Calu3 (cell line): ENCODE data around the gene LY9. TPM values are rescaled to one million over a fixed set of nuclear protein-coding genes. Genes with fewer than 3 reads are reported as not detected.
A peak's percentile ranks its signal among the peaks of the same experiment; 100 is the strongest.

Source experiments
- BruUV-seq: library from RNA; stranded (reverse); fragments of 400-500 nt; replicated peaks from 2 replicates; lab custom pipeline; 2021; lab: Mats Ljungman, UMichigan
- CTCF ChIA-PET: fragments of 300-600 bp; sonication (Branson Sonifier 250); formaldehyde crosslinking; loops from one replicate; lab custom pipeline; 2022; ENCODE audit warnings: antibody characterized with exemption; lab: Charles Lee
- DNase-seq: peaks from one replicate; pipeline ENCODE4 v3.0.0; 2022
- H3K27ac Mint-ChIP-seq: one replicate; pipeline ENCODE4 v1.8.0; 2022; ENCODE audit warnings: mixed read lengths; ENCODE audit not compliant: unreplicated experiment
- H3K27me3 Mint-ChIP-seq: one replicate; pipeline ENCODE4 v1.8.0; 2022; ENCODE audit warnings: mixed read lengths; ENCODE audit not compliant: unreplicated experiment
- H3K36me3 Mint-ChIP-seq: one replicate; pipeline ENCODE4 v1.8.0; 2022; ENCODE audit warnings: mild to moderate bottlenecking, moderate library complexity, mixed read lengths; ENCODE audit not compliant: insufficient read depth, unreplicated experiment
- H3K4me1 Mint-ChIP-seq: one replicate; pipeline ENCODE4 v1.8.0; 2022; ENCODE audit warnings: mild to moderate bottlenecking, low read depth, mixed read lengths; ENCODE audit not compliant: unreplicated experiment
- H3K4me3 Mint-ChIP-seq: one replicate; pipeline ENCODE4 v1.8.0; 2022; ENCODE audit warnings: mild to moderate bottlenecking, low read depth, moderate library complexity, mixed read lengths; ENCODE audit not compliant: unreplicated experiment
- H3K9me3 Mint-ChIP-seq: one replicate; pipeline ENCODE4 v1.8.0; 2022; ENCODE audit warnings: low read depth, mixed read lengths; ENCODE audit not compliant: unreplicated experiment
- intact Hi-C: fragments of 100-400 bp; cut with micrococcal nuclease; formaldehyde crosslinking; loops from one replicate; pipeline ENCODE4 v1.10.0; 2022; ENCODE audit not compliant: unreplicated experiment
- total RNA-seq: library from RNA; stranded (reverse); gene quantifications from 2 replicates; pipeline ENCODE4 v1.2.3, GENCODE V29; 2022
- TF ChIP-seq, protein P1 (sequence below): fragments of 200-600 bp; IDR thresholded peaks from one replicate; pipeline ENCODE4 v1.8.0; 2022; ENCODE audit warnings: antibody characterized with exemption; ENCODE audit not compliant: unreplicated experiment

LY9 gene
- total RNA-seq, 1 experiment from 2014 or later: not detected

DNA sequence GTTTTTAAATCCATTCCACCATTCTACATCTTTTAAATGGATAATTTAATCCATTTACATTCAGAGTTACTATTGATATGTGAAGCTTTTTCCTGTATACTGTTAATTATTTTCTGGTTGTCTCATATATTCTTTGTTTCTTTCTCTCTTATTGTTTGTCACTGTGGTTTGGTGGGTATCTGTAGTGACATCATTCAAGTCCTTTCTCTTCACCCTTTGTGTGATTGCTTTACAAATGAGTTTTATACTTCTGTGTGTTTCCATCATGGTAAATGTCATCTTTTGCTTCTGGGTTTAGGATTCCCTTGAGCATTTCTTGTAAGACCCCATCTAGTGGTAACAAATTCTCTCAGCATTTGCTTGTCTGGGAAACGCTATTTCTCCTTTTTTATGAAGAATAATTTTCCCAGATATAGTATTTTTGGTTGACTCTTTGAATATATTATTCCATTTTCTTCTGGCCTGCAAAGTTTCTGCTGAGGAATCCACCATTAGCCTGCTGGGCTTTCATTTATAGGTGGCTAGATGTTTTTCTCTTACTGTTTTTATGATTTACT is 10.2 kb downstream of the LY9 start:
- Mint-ChIP-seq H3K4me3 (no peak overlapping the region), H3K9me3 (peaks cover 3% of the 10 kb centered on the region), H3K27ac (no peak overlapping the region), H3K4me1 (peaks cover 7% of the 10 kb centered on the region), H3K27me3 (no peaks in the 10 kb centered on the region), H3K36me3 (no peaks in the 10 kb centered on the region)
- no TSS peak for BruUV-seq
- CTCF ChIA-PET: interaction anchor here (0.6 kb wide), 2 partner anchors 20 to 68 kb away, joined by 3 to 6 read pairs; no protein-coding TSS in a partner anchor
- no peak for DNase-seq
- TF ChIP-seq, protein P1, sequence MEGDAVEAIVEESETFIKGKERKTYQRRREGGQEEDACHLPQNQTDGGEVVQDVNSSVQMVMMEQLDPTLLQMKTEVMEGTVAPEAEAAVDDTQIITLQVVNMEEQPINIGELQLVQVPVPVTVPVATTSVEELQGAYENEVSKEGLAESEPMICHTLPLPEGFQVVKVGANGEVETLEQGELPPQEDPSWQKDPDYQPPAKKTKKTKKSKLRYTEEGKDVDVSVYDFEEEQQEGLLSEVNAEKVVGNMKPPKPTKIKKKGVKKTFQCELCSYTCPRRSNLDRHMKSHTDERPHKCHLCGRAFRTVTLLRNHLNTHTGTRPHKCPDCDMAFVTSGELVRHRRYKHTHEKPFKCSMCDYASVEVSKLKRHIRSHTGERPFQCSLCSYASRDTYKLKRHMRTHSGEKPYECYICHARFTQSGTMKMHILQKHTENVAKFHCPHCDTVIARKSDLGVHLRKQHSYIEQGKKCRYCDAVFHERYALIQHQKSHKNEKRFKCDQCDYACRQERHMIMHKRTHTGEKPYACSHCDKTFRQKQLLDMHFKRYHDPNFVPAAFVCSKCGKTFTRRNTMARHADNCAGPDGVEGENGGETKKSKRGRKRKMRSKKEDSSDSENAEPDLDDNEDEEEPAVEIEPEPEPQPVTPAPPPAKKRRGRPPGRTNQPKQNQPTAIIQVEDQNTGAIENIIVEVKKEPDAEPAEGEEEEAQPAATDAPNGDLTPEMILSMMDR: no peak
- intact Hi-C loops: loop anchor here (2.0 kb wide), 2 partner anchors 25 kb away; no protein-coding TSS in a partner anchor

DNA sequence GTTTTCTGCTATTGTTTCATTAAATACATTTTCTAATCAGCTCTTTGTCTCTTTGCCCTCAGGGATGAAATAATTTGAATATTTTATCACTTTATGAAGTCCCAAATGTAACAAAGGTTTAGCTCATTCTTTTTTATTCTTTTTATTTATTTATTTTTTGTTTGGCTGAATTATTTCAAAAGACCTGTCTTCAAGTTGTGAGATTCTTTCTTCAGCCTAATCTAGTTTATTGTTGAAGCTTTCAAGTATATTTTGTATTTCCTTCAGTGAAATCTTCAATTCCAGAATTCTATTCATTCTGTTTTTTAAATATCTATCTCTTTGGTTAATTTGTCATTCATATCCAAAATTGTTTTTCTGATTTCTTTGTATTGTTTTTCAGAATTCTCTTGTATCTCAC is 10.8 kb downstream of the LY9 start:
- Mint-ChIP-seq H3K4me1 (peaks cover 13% of the 10 kb centered on the region), H3K9me3 (peaks cover 3% of the 10 kb centered on the region), H3K27ac (no peak overlapping the region), H3K4me3 (no peak overlapping the region), H3K36me3 (no peaks in the 10 kb centered on the region), H3K27me3 (no peaks in the 10 kb centered on the region)
- DNase-seq: no peak
- intact Hi-C loops: loop anchor here (2.0 kb wide), 2 partner anchors 24 to 26 kb away; no protein-coding TSS in a partner anchor
- CTCF ChIA-PET: interaction anchor here (0.9 kb wide), 1 partner anchor 25 kb away, joined by 3 read pairs; no protein-coding TSS in a partner anchor
- TF ChIP-seq, protein P1: no peak
- BruUV-seq: no TSS peak

DNA sequence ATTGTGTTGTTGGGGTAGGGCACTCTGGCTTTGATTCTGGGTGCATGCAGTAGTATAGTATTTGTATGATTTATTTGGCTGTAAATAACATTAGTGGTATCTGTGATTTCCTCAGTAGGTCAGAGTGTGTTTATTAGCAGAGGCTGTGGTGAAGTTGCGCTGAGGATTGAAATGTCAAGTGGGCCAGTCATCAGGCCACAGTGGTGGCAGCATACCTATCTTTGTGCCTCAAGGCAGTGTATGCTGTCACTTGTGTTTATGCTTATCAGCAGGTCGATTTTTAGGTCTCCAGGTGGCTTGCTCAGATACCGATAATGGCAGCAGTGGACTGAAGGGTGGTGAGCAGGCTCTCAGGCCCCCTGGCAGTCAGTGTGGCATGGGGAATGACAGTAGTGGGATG is 11.3 kb downstream of the LY9 start:
- intact Hi-C loops: loop anchor here (2.0 kb wide), 2 partner anchors 24 to 26 kb away; no protein-coding TSS in a partner anchor
- no peak for DNase-seq
- Mint-ChIP-seq H3K27ac (no peak overlapping the region), H3K27me3 (no peaks in the 10 kb centered on the region), H3K4me1 (peaks cover 18% of the 10 kb centered on the region), H3K9me3 (peaks cover 5% of the 10 kb centered on the region), H3K36me3 (no peaks in the 10 kb centered on the region), H3K4me3 (no peak overlapping the region)
- no TSS peak for BruUV-seq
- TF ChIP-seq, protein P1: no peak
- CTCF ChIA-PET: interaction anchor here (0.9 kb wide), 1 partner anchor 25 kb away, joined by 3 read pairs; no protein-coding TSS in a partner anchor

DNA sequence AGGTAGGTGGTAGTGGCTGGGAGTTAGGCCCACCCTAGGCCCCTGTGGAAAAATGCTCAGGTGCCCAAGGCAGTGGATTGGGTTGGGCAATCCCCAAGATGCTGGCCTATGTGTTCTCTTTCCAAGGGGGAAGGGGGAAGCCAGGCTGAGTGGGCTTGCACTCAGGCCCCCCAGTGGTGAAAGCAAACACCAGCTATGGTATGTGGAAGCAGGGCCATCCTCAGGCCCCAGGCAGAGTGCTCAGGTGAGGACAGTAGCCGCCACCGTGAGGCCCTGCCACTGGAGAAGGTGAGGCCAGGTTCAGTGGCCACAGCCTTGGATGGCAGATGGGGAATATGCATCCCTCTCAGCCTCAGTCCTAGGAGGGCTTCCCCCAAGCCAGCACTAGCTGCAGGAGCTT is 11.8 kb downstream of the LY9 start:
- intact Hi-C loops: loop anchor here (2.0 kb wide), 2 partner anchors 23 to 27 kb away; no protein-coding TSS in a partner anchor
- CTCF ChIA-PET: no interaction called here
- no peak for DNase-seq
- H3K4me1 Mint-ChIP-seq: peaks cover 20% of the 10 kb centered on the region
- H3K27ac Mint-ChIP-seq: no peak overlapping the region
- no peak overlapping the region for H3K4me3 Mint-ChIP-seq
- TF ChIP-seq, protein P1: peak; percentile 2
- no TSS peak for BruUV-seq
- H3K36me3 Mint-ChIP-seq: no peaks in the 10 kb centered on the region
- H3K27me3 Mint-ChIP-seq: no peaks in the 10 kb centered on the region
- H3K9me3 Mint-ChIP-seq: peaks cover 5% of the 10 kb centered on the region
